Central memory CD8-positive, alpha-beta T cell (primary cell): ENCODE results near the gene TAPBP.
A peak's percentile ranks its signal among the peaks of the same experiment; 100 is the strongest.

Source experiments
- ATAC-seq: fragments of 150-1000 bp; cut with Tn5 transposase; replicated peaks from 2 replicates; pipeline ENCODE4 v1.10.0; 2022; ENCODE audit warnings: mild to moderate bottlenecking, moderate FRiP score, moderate number of reproducible peaks; ENCODE audit not compliant: poor library complexity, severe bottlenecking; ENCODE audit errors: extremely low read depth
- DNase-seq, 2 donors: peaks; one replicate each; pipeline ENCODE4 v3.0.0; 2021; ENCODE audit warnings: low spot score in 2 of 2
- H3K27ac Mint-ChIP-seq: one replicate; pipeline ENCODE4 v1.8.0; 2022; ENCODE audit warnings: low read depth, mild to moderate bottlenecking, moderate library complexity, mixed read lengths
- H3K27me3 Mint-ChIP-seq: one replicate; pipeline ENCODE4 v1.8.0; 2022; ENCODE audit warnings: mixed read lengths
- H3K36me3 Mint-ChIP-seq: one replicate; pipeline ENCODE4 v1.8.0; 2022; ENCODE audit warnings: mild to moderate bottlenecking, moderate library complexity, mixed read lengths; ENCODE audit not compliant: insufficient read depth
- H3K4me1 Mint-ChIP-seq: one replicate; pipeline ENCODE4 v1.8.0; 2022; ENCODE audit warnings: mixed read lengths
- H3K4me3 Mint-ChIP-seq: one replicate; pipeline ENCODE4 v1.8.0; 2022; ENCODE audit warnings: mild to moderate bottlenecking, moderate library complexity, mixed read lengths
- H3K9me3 Mint-ChIP-seq: one replicate; pipeline ENCODE4 v1.8.0; 2022; ENCODE audit warnings: mixed read lengths

TAPBP gene

DNA sequence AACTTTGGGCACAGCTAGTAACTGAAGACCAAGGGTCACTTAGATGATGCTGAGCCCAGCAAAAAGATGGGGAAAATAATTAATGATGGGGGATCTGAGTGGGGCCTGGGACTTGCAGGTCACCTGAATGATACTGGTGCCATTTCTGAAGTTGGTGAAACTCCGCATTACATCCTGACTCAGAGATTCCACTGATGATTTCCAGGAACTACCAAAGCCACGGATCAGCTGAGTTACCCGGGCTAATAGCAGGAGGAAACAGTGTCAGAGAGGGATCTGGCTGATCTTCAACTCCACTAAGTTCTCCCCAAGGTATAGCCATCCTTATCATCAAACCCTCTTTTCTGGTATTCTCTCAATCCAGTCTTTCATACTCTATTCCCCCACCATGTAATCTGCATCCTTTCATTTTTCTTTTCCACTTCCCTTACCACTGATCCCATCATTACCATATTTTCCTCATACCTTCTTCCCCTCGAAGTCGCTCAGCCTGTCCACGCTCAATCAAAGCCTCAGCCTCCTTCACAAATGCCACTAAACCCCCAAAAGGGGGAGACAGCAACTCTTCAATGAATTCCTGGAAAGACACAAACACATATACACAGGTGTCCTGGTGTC is 62.4 kb downstream of the TAPBP start:
- no peak for DNase-seq
- H3K4me3 Mint-ChIP-seq: peak overlapping the region; percentile 8

GRCh38 chr6:33250731-33251130 is 63.1 kb downstream of the TAPBP start:
- H3K36me3 Mint-ChIP-seq: peaks cover 33% of the 10 kb centered on the region
- no peak overlapping the region for H3K27ac Mint-ChIP-seq
- peaks cover 36% of the 10 kb centered on the region for H3K4me1 Mint-ChIP-seq
- ATAC-seq (no peak), DNase-seq (no peak)
- H3K27me3 Mint-ChIP-seq: no peaks in the 10 kb centered on the region
- H3K9me3 Mint-ChIP-seq: no peaks in the 10 kb centered on the region
- no peak overlapping the region for H3K4me3 Mint-ChIP-seq

More for the DNA sequence above, 62.4 kb downstream of the TAPBP start:
- peaks cover 36% of the 10 kb centered on the region for H3K4me1 Mint-ChIP-seq
- no peaks in the 10 kb centered on the region for H3K9me3 Mint-ChIP-seq
- peaks cover 35% of the 10 kb centered on the region for H3K36me3 Mint-ChIP-seq
- no peak overlapping the region for H3K27ac Mint-ChIP-seq
- no peak for ATAC-seq
- no peaks in the 10 kb centered on the region for H3K27me3 Mint-ChIP-seq

DNA sequence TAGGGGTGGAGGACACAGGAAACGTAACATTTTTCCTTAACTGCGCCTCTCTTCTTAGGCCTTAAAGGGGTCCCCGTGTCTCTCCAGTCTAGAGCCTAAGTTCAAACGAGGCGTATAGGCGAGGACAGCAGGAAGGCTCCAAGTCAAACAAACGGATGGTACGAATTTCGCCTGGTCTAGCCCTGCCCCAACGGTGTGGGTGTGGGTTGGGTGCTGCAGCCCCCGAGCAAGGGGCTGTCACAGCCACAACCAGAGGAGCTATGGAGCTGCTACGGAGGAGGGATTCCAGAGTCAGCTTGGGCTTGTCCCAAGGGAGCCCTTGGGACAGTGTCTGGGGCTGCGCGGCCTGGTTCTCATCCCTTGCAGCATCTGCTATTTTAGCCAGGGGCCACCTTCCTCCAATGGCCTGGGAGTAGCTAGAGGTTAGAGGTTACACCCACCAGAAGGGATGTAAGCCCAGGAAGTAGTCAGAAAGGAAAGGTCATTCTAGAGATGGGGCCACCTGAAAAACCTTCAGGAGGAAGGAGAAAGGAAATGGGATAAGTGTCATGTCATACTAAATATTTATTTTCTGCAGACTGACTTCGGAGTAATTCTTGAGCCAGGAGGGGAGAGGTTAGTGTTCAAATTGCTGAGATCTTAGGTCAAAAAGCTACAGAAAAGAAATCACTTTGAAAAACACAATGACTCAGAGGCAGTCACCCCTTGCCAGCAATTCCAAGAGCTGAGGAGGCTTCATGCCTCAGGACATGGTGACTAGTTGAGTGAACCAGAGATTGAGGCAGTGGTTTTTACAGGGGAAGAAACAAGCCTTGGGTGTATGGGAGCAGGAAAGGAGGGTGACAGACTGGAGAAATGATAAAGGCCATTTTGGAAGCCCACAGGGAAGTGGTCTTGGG is 63.9 kb downstream of the TAPBP start:
- Mint-ChIP-seq H3K27ac (peak overlapping the region; percentile 93), H3K9me3 (no peaks in the 10 kb centered on the region), H3K4me1 (peaks cover 36% of the 10 kb centered on the region), H3K4me3 (peak overlapping the region; percentile 87), H3K27me3 (no peaks in the 10 kb centered on the region), H3K36me3 (peaks cover 30% of the 10 kb centered on the region)
- ATAC-seq: no peak
- no peak for DNase-seq
